Skeletal muscle tissue (tissue), 4 donors: ENCODE data around the gene TMEM14A. TPM values are rescaled to one million over a fixed set of nuclear protein-coding genes. Genes with fewer than 3 reads are reported as not detected.
"Not testable (repeated sequence)": the region's sequence is repeated elsewhere in the genome, so short reads cannot be mapped to it uniquely, and the experiment has no call there.

Experiments
- H3K27ac ChIP-seq: one replicate; pipeline ENCODE4 v1.7.0; 2013; ENCODE audit warnings: mild to moderate bottlenecking, low read depth, low read length, inconsistent platforms
- H3K27me3 ChIP-seq, 3 donors: one replicate each; pipeline ENCODE4 v1.7.0; 2013; ENCODE audit warnings: low read length in 3 of 3; ENCODE audit not compliant: control insufficient read depth in 3 of 3, insufficient read depth in 3 of 3
- H3K36me3 ChIP-seq, 3 donors: one replicate each; pipeline ENCODE4 v1.7.0; 2013; ENCODE audit warnings: low read length in 3 of 3; ENCODE audit not compliant: control insufficient read depth in 3 of 3, insufficient read depth in 3 of 3
- H3K4me1 ChIP-seq, 3 donors: one replicate each; pipeline ENCODE4 v1.7.0; 2013; ENCODE audit warnings: low read length in 3 of 3, mild to moderate bottlenecking in 3 of 3; ENCODE audit not compliant: control insufficient read depth in 3 of 3, insufficient read depth in 3 of 3
- H3K4me3 ChIP-seq, 3 donors: one replicate each; pipeline ENCODE4 v1.7.0; 2013; ENCODE audit warnings: low read length in 3 of 3
- H3K9ac ChIP-seq, 3 donors: one replicate each; pipeline ENCODE4 v1.7.0; 2013; ENCODE audit warnings: low read length in 3 of 3, mild to moderate bottlenecking in 3 of 3, moderate library complexity in 2 of 3, low read depth in 1 of 3
- H3K9me3 ChIP-seq, 3 donors: one replicate each; pipeline ENCODE4 v1.7.0; 2013; ENCODE audit warnings: low read length in 3 of 3; ENCODE audit not compliant: control insufficient read depth in 3 of 3
- total RNA-seq: library from RNA; depleted of rRNA; stranded (reverse); fragments of >200 nt; gene quantifications from one replicate; pipeline ENCODE4 v1.2.3, GENCODE V29; 2014
- donor health status: Osteomylitis.

TMEM14A gene
- total RNA-seq, 1 donor from 2014 or later: 7.3 TPM

DNA sequence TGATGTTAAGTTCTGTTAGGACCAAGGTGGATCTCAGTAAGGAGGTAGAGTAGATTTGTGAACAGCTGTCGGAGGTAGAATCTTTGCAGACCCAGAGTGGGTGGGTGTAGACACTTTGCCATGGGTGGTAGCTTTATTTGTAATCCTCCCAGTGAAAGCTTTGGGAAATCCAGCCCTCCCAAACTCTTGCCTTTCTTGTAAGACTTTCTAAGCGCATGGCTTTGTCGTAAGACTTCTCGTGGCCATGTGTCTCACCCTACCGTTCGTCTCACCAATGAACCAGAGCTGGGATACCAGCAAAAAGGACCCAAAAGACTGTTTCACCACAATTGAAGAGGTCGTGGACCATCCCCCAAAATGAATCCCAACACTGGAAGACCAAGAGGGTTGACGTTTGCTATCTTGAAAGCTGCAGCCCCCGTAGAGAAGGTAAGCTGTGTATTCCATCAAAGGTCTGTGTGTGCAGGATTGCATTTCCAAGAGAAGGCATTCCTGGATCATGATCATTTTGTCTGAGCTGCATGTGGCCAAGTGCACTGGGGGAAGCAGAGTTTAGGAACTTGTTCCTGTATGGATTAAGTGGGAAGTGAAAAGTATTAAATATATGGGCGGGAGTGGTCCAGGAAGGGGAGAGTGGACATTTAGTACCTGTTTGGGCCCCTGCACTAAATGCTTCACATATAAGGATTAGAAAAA is 5.8 kb upstream of the TMEM14A start:
- H3K4me1 ChIP-seq: peaks cover 9 to 15% (median 11%) of the 10 kb centered on the region in 3 donors
- H3K36me3 ChIP-seq: peaks cover 0 to 3% (median 0%) of the 10 kb centered on the region in 3 donors
- H3K9me3 ChIP-seq: no peaks in the 10 kb centered on the region
- peak overlapping the region; percentile 65 to 81 (median 73) for H3K4me3 ChIP-seq
- H3K27me3 ChIP-seq: peaks cover 0 to 6% (median 0%) of the 10 kb centered on the region in 3 donors
- H3K9ac ChIP-seq: peak overlapping the region in 2 of 3 donors; percentile 59 to 76
- no peak overlapping the region for H3K27ac ChIP-seq

- H3K27ac ChIP-seq: no peak overlapping the region
Observed at GRCh38 chr6:52666071-52666470, 4.8 kb upstream of the TMEM14A start.

GRCh38 chr6:52666523-52666922 is 4.4 kb upstream of the TMEM14A start:
- peaks cover 21 to 28% (median 22%) of the 10 kb centered on the region in 3 donors for H3K4me1 ChIP-seq
- no peak overlapping the region for H3K4me3 ChIP-seq
- H3K36me3 ChIP-seq: peaks cover 0 to 3% (median 0%) of the 10 kb centered on the region in 3 donors
- peaks cover 0 to 6% (median 0%) of the 10 kb centered on the region in 3 donors for H3K27me3 ChIP-seq
- H3K9ac ChIP-seq: no peak overlapping the region
- H3K9me3 ChIP-seq: no peaks in the 10 kb centered on the region
- no peak overlapping the region for H3K27ac ChIP-seq

More at GRCh38 chr6:52666071-52666470, 4.8 kb upstream of the TMEM14A start:
- Histone ChIP-seq H3K4me3 (no peak overlapping the region), H3K27me3 (peaks cover 0 to 6% (median 0%) of the 10 kb centered on the region in 3 donors), H3K4me1 (peaks cover 17 to 23% (median 18%) of the 10 kb centered on the region in 3 donors), H3K36me3 (peaks cover 0 to 3% (median 0%) of the 10 kb centered on the region in 3 donors), H3K9ac (no peak overlapping the region), H3K9me3 (no peaks in the 10 kb centered on the region)

GRCh38 chr6:52667572-52667971 is 3.3 kb upstream of the TMEM14A start:
- no peak overlapping the region for H3K27ac ChIP-seq
- no peak overlapping the region for H3K9ac ChIP-seq
- H3K36me3 ChIP-seq: peaks cover 0 to 3% (median 0%) of the 10 kb centered on the region in 3 donors
- peaks cover 0 to 6% (median 0%) of the 10 kb centered on the region in 3 donors for H3K27me3 ChIP-seq
- peaks cover 24 to 32% (median 24%) of the 10 kb centered on the region in 3 donors for H3K4me1 ChIP-seq
- no peaks in the 10 kb centered on the region for H3K9me3 ChIP-seq
- no peak overlapping the region for H3K4me3 ChIP-seq

DNA sequence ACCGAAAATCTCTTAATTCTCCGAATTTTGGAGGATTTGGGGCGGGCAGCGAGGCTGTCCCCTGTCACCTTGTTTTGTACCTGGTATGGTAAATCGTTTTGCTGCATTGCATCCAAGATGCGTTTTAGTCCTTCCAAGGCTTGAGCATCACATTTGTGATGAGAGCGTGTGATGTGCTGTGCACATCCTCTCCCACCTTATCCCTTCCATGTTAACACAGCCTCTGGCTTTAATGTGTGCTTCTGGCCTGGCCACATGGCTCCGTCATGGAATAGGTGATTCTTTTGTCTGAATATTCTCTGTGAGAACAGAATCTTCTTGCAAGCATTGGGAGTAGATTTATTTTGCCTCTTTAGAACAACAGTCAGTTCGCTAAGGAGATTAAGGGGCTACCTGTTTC is 763 bp downstream of the TMEM14A start:
- H3K9ac ChIP-seq: peak overlapping the region in 1 of 3 donors; percentile 63
- peak overlapping the region; percentile 81 to 85 (median 83) for H3K4me3 ChIP-seq
- H3K9me3 ChIP-seq: no peaks in the 10 kb centered on the region
- peaks cover 0 to under 1% (median 0%) of the 10 kb centered on the region in 3 donors for H3K27me3 ChIP-seq
- peaks cover 13 to 17% (median 15%) of the 10 kb centered on the region in 3 donors for H3K4me1 ChIP-seq
- peaks cover 0 to 3% (median 0%) of the 10 kb centered on the region in 3 donors for H3K36me3 ChIP-seq
- H3K27ac ChIP-seq: no peak overlapping the region

DNA sequence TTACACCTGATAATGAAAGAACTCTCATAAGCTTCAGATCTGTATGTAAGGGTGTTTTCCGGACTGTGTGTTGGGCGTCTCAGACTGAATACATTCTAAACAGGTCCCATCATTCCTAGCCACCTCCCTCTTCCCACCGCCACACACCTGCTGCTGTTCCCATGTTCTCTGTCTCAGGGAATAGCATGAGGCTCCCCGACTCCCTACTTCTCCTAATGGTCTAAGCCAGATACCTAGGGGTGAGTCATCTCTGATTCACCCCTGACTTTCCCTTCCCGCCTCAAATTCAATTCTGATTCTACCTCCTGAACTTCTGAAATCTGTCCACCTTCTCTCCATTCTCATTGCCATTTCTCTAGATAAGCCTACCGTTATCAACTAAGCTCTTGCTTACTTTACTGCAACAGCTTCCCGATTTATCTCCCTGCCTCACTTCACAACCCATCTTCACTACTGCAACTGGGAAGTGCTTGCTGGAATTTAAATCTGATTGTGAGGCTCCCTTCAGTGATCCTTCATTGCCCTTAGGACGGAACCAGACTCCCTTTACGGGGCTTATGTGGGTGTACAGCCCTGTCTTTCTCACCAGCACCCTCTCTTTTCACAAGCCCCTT is 1.6 kb downstream of the TMEM14A start:
- H3K27me3 ChIP-seq: no peaks in the 10 kb centered on the region
- H3K4me1 ChIP-seq: peaks cover 13 to 17% (median 15%) of the 10 kb centered on the region in 3 donors
- H3K4me3 ChIP-seq: no peak overlapping the region
- H3K9ac ChIP-seq: no peak overlapping the region
- no peak overlapping the region for H3K27ac ChIP-seq
- H3K36me3 ChIP-seq: no peaks in the 10 kb centered on the region
- no peaks in the 10 kb centered on the region for H3K9me3 ChIP-seq

DNA sequence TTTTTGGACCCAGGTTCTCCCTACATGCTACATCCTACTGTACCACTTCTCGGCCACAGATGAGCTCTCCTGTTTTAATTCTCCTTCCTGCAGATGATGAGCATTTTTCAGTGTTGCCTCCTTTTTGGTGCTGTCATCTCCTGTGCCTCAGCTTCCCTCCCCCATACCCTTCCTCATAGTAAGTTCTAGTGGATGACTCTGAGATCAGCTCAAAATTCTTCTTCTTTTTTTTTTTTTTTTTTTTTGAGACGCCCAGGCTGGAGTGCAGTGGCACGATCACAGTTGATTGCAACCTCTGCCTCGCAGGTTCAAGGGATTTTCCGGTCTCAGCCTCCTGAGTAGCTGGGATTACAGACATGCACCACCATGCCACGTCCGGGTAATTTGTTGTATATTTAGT is 3.8 kb downstream of the TMEM14A start:
- peaks cover 13 to 17% (median 15%) of the 10 kb centered on the region in 3 donors for H3K4me1 ChIP-seq
- no peak overlapping the region for H3K27ac ChIP-seq
- H3K9ac ChIP-seq: no peak overlapping the region
- no peak overlapping the region for H3K4me3 ChIP-seq
- H3K9me3 ChIP-seq: no peaks in the 10 kb centered on the region
- no peaks in the 10 kb centered on the region for H3K36me3 ChIP-seq
- H3K27me3 ChIP-seq: no peaks in the 10 kb centered on the region

GRCh38 chr6:52675372-52675771 is 4.5 kb downstream of the TMEM14A start:
- Histone ChIP-seq H3K27ac (no peak overlapping the region), H3K4me3 (no peak overlapping the region), H3K36me3 (no peaks in the 10 kb centered on the region), H3K9me3 (no peaks in the 10 kb centered on the region), H3K27me3 (no peaks in the 10 kb centered on the region), H3K9ac (no peak overlapping the region), H3K4me1 (peaks cover 13 to 16% (median 13%) of the 10 kb centered on the region in 3 donors)

DNA sequence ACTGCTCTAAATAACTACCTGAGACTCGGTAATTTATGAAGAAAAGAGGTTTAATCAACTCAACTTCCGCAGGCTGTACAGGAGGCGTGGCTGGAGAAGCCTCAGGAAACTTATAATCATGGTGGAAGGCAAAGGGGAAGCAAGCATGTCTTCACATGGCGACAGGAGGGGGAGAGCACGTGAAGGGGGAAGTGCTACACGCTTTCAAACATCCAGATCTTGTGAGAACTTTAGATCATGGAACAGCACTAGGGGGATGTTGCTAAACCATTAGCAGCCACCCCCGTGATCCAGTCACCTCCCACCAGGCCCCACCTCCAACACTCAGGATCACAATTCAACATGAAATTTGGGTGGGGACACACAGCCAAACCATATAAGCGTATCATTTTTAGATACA is 5.7 kb downstream of the TMEM14A start:
- not testable (repeated sequence) for H3K4me1 ChIP-seq

GRCh38 chr6:52681416-52681815 is 10.5 kb downstream of the TMEM14A start:
- peaks cover 0 to 2% (median 0%) of the 10 kb centered on the region in 3 donors for H3K36me3 ChIP-seq
- no peaks in the 10 kb centered on the region for H3K27me3 ChIP-seq
- no peak overlapping the region for H3K4me3 ChIP-seq
- H3K27ac ChIP-seq: no peak overlapping the region
- H3K9me3 ChIP-seq: no peaks in the 10 kb centered on the region
- no peaks in the 10 kb centered on the region for H3K4me1 ChIP-seq
- H3K9ac ChIP-seq: no peak overlapping the region

More for the DNA sequence above, 5.7 kb downstream of the TMEM14A start:
- not testable (repeated sequence) for H3K27ac ChIP-seq, H3K36me3 ChIP-seq, H3K9ac ChIP-seq, H3K4me3 ChIP-seq, H3K27me3 ChIP-seq, H3K9me3 ChIP-seq
